ENCODE measurements around the gene IRF9.

IRF9 gene

GRCh38 chr14:24126939-24127338, 34.1 kb upstream of the IRF9 start:
- Histone ChIP-seq H3K27me3 (ENCODE audit: insufficient read depth, poor library complexity, severe bottlenecking) (no peaks in the 10 kb centered on the region), H3K27ac (replicated peaks) (no peak overlapping the region), H3K4me3 (replicated peaks; ENCODE audit: insufficient read depth, low read length) (no peak overlapping the region)
- no peak for TF ChIP-seq POLR2AphosphoS5 (IDR thresholded peaks at IDR 0.05; ENCODE audit: low read depth)
- no peak for TF ChIP-seq GABPA (IDR thresholded peaks at IDR 0.05; ENCODE audit: low read depth)
- no peak for TF ChIP-seq REST (IDR thresholded peaks at IDR 0.05; ENCODE audit: insufficient replicate concordance, low read depth)
- TF ChIP-seq CTCF (IDR thresholded peaks at IDR 0.05; ENCODE audit: insufficient read depth, low read length) = no peak
- no peak for TF ChIP-seq SPI1 (IDR thresholded peaks at IDR 0.05; ENCODE audit: borderline replicate concordance, low read depth)
- DNase-seq (ENCODE audit: low read depth in 1 of 2, low spot score in 1 of 2) = no peak

- no peak overlapping the region for H3K27ac ChIP-seq (replicated peaks)
- DNase-seq (ENCODE audit: low read depth in 1 of 2, low spot score in 1 of 2) = no peak
- no peaks in the 10 kb centered on the region for H3K27me3 ChIP-seq (ENCODE audit: insufficient read depth, poor library complexity, severe bottlenecking)
- TF ChIP-seq CTCF (IDR thresholded peaks at IDR 0.05; ENCODE audit: insufficient read depth, low read length) = no peak
- TF ChIP-seq SPI1 (IDR thresholded peaks at IDR 0.05; ENCODE audit: borderline replicate concordance, low read depth) = no peak
- TF ChIP-seq REST (IDR thresholded peaks at IDR 0.05; ENCODE audit: insufficient replicate concordance, low read depth) = no peak
- no peak for TF ChIP-seq GABPA (IDR thresholded peaks at IDR 0.05; ENCODE audit: low read depth)
- no peak for TF ChIP-seq POLR2AphosphoS5 (IDR thresholded peaks at IDR 0.05; ENCODE audit: low read depth)
- no peak overlapping the region for H3K4me3 ChIP-seq (replicated peaks; ENCODE audit: insufficient read depth, low read length)
Measured at GRCh38 chr14:24127673-24128072, 33.4 kb upstream of the IRF9 start.

- no peak overlapping the region for H3K27ac ChIP-seq (replicated peaks)
- no peaks in the 10 kb centered on the region for H3K27me3 ChIP-seq (ENCODE audit: insufficient read depth, poor library complexity, severe bottlenecking)
- TF ChIP-seq GABPA (IDR thresholded peaks at IDR 0.05; ENCODE audit: low read depth) (no peak), SPI1 (IDR thresholded peaks at IDR 0.05; ENCODE audit: borderline replicate concordance, low read depth) (no peak), POLR2AphosphoS5 (IDR thresholded peaks at IDR 0.05; ENCODE audit: low read depth) (no peak), REST (IDR thresholded peaks at IDR 0.05; ENCODE audit: insufficient replicate concordance, low read depth) (no peak), CTCF (IDR thresholded peaks at IDR 0.05; ENCODE audit: insufficient read depth, low read length) (no peak)
- no peak for DNase-seq (ENCODE audit: low read depth in 1 of 2, low spot score in 1 of 2)
- H3K4me3 ChIP-seq (replicated peaks; ENCODE audit: insufficient read depth, low read length) = no peak overlapping the region
Measured at GRCh38 chr14:24129410-24129998, 31.6 kb upstream of the IRF9 start.

Data from HL-60 (cell line).